IMR-90 (cell line): ENCODE results near the gene MAPK13. TPM values are rescaled to one million over a fixed set of nuclear protein-coding genes. Genes with fewer than 3 reads are reported as not detected.

Experiments used
- ATAC-seq: fragments of 200-7000 bp; cut with Tn5 transposase; 2 replicates; pipeline ENCODE4 v1.9.1; 2020; ENCODE audit warnings: low read depth, mild to moderate bottlenecking, moderate library complexity
- BruUV-seq: library from RNA; stranded (reverse); fragments of 400-500 nt; replicated peaks from 2 replicates; lab custom pipeline; 2021; lab: Mats Ljungman, UMichigan
- CTCF ChIA-PET: fragments of 300-600 bp; formaldehyde crosslinking; extraction: SDS; loops from one replicate; lab custom pipeline; 2021; ENCODE audit warnings: antibody characterized with exemption; lab: Yijun Ruan, JAX
- POLR2A ChIA-PET: fragments of 300-600 bp; sonication (Branson Sonifier 250); formaldehyde crosslinking; loops from one replicate; lab custom pipeline; 2022; ENCODE audit warnings: antibody characterized with exemption; ENCODE audit not compliant: unreplicated experiment; lab: Charles Lee
- DNase-seq: peaks from one replicate; pipeline ENCODE4 v3.0.0; 2013
- H2AFZ ChIP-seq: replicated peaks from 2 replicates; pipeline ENCODE3; 2013; ENCODE audit warnings: low read length, mild to moderate bottlenecking; ENCODE audit not compliant: poor library complexity
- H2AK5ac ChIP-seq: 2 replicates; pipeline ENCODE4 v1.6.1; 2013; ENCODE audit warnings: low read depth, low read length, inconsistent platforms
- H2AK9ac ChIP-seq: replicated peaks from 2 replicates; pipeline ENCODE3; 2013; ENCODE audit warnings: mild to moderate bottlenecking, low read depth, low read length, moderate library complexity; ENCODE audit not compliant: poor library complexity
- H2BK120ac ChIP-seq: 2 replicates; pipeline ENCODE4 v1.6.1; 2013; ENCODE audit warnings: low read depth, low read length, inconsistent platforms
- H2BK15ac ChIP-seq: 3 replicates; pipeline ENCODE4 v1.6.1; 2013; ENCODE audit warnings: low read depth, low read length, inconsistent platforms
- H2BK20ac ChIP-seq: 2 replicates; pipeline ENCODE4 v1.6.1; 2013; ENCODE audit warnings: low read depth, mild to moderate bottlenecking, inconsistent platforms, low read length, moderate library complexity
- H2BK5ac ChIP-seq: 2 replicates; pipeline ENCODE4 v1.6.1; 2013; ENCODE audit warnings: mild to moderate bottlenecking, low read depth, low read length, inconsistent platforms; ENCODE audit not compliant: poor library complexity, severe bottlenecking
- H3K14ac ChIP-seq: replicated peaks from 2 replicates; pipeline ENCODE4 v1.6.1; 2013; ENCODE audit warnings: low read depth, low read length, inconsistent platforms
- H3K18ac ChIP-seq: 2 replicates; pipeline ENCODE4 v1.6.1; 2013; ENCODE audit warnings: low read depth, low read length, control low read depth
- H3K23ac ChIP-seq: 2 replicates; pipeline ENCODE4 v1.6.1; 2013; ENCODE audit warnings: low read depth, low read length, inconsistent platforms
- H3K27ac ChIP-seq: 2 replicates; pipeline ENCODE4 v1.5.1; 2013; ENCODE audit warnings: mild to moderate bottlenecking, control low read depth, low read length; ENCODE audit not compliant: insufficient read depth
- H3K27me3 ChIP-seq: 2 replicates; pipeline ENCODE4 v1.6.1; 2013; ENCODE audit warnings: low read length; ENCODE audit not compliant: control insufficient read depth, insufficient read depth
- H3K36me3 ChIP-seq: 2 replicates; pipeline ENCODE4 v1.6.1; 2013; ENCODE audit warnings: low read length, mixed read lengths; ENCODE audit not compliant: control insufficient read depth, insufficient read depth
- H3K4ac ChIP-seq: 2 replicates; pipeline ENCODE4 v1.6.1; 2013; ENCODE audit warnings: low read depth, low read length, inconsistent platforms
- H3K4me1 ChIP-seq: 2 replicates; pipeline ENCODE4 v1.6.1; 2013; ENCODE audit warnings: low read length, mixed read lengths; ENCODE audit not compliant: control insufficient read depth, insufficient read depth
- H3K4me2 ChIP-seq: 2 replicates; pipeline ENCODE4 v1.6.1; 2013; ENCODE audit warnings: low read depth, mild to moderate bottlenecking, control low read depth, low read length, moderate library complexity
- H3K4me3 ChIP-seq: 2 replicates; pipeline ENCODE4 v1.5.1; 2013; ENCODE audit warnings: low read depth, mild to moderate bottlenecking, control low read depth, low read length, moderate library complexity; ENCODE audit not compliant: insufficient read depth
- H3K56ac ChIP-seq: 2 replicates; pipeline ENCODE4 v1.6.1; 2013; ENCODE audit warnings: low read length, inconsistent platforms; ENCODE audit not compliant: insufficient read depth; ENCODE audit errors: extremely low read depth
- H3K79me1 ChIP-seq, 2 experiments: 2 replicates each; pipeline ENCODE4 v1.6.1; 2013; ENCODE audit warnings: low read length in 2 of 2, inconsistent platforms in 1 of 2, low read depth in 1 of 2
- H3K9ac ChIP-seq: 2 replicates; pipeline ENCODE4 v1.6.1; 2013; ENCODE audit warnings: low read depth, low read length, control low read depth
- H3K9me1 ChIP-seq: 2 replicates; pipeline ENCODE4 v1.6.1; 2013; ENCODE audit warnings: low read length, inconsistent platforms; ENCODE audit not compliant: insufficient read depth
- H3K9me3 ChIP-seq: 2 replicates; pipeline ENCODE4 v1.6.1; 2013; ENCODE audit warnings: low read length; ENCODE audit not compliant: control insufficient read depth, insufficient read depth
- H4K20me1 ChIP-seq: 2 replicates; pipeline ENCODE4 v1.6.1; 2013; ENCODE audit warnings: low read length, inconsistent platforms; ENCODE audit not compliant: insufficient read depth
- H4K5ac ChIP-seq: 2 replicates; pipeline ENCODE4 v1.6.1; 2013; ENCODE audit warnings: mild to moderate bottlenecking, low read depth, low read length, control low read depth
- H4K8ac ChIP-seq, 2 experiments: 2 replicates each; pipeline ENCODE4 v1.6.1; 2013; ENCODE audit warnings: low read depth in 2 of 2, low read length in 2 of 2, control low read depth in 1 of 2, inconsistent platforms in 1 of 2
- H4K91ac ChIP-seq: 2 replicates; pipeline ENCODE4 v1.6.1; 2013; ENCODE audit warnings: low read depth, low read length, inconsistent platforms; ENCODE audit not compliant: insufficient read depth
- CHD1 ChIP-seq: IDR thresholded peaks from 2 replicates; pipeline ENCODE4 v1.6.1; 2012; ENCODE audit warnings: low read depth, low read length, improper control_type of control experiment
- CTCF ChIP-seq: conservative IDR thresholded peaks from 2 replicates; pipeline ENCODE4 v1.5.1; 2012; ENCODE audit warnings: mild to moderate bottlenecking, low read depth, low read length, improper control_type of control experiment
- ELK1 ChIP-seq: fragments of 150-350 bp; IDR thresholded peaks from 2 replicates; pipeline ENCODE4 v1.6.1; 2016; ENCODE audit warnings: low read depth, mild to moderate bottlenecking, low read length, moderate library complexity, borderline replicate concordance
- FOS ChIP-seq: fragments of 150-350 bp; IDR thresholded peaks from 2 replicates; pipeline ENCODE4 v1.6.1; 2016; ENCODE audit warnings: low read depth, low read length
- MAFK ChIP-seq: IDR thresholded peaks from 2 replicates; pipeline ENCODE4 v1.6.1; 2012; ENCODE audit warnings: low read depth, low read length, improper control_type of control experiment
- MAZ ChIP-seq: IDR thresholded peaks from 2 replicates; pipeline ENCODE4 v1.6.1; 2012; ENCODE audit warnings: low read depth, mild to moderate bottlenecking, low read length, improper control_type of control experiment, moderate library complexity, borderline replicate concordance
- MXI1 ChIP-seq: IDR thresholded peaks from 2 replicates; pipeline ENCODE4 v1.6.1; 2012; ENCODE audit warnings: low read depth, mild to moderate bottlenecking, low read length, moderate library complexity, borderline replicate concordance
- NFE2L2 ChIP-seq: fragments of 150-350 bp; IDR thresholded peaks from 2 replicates; pipeline ENCODE4 v1.6.1; 2016; ENCODE audit warnings: low read depth, mild to moderate bottlenecking, low read length
- POLR2A ChIP-seq: IDR thresholded peaks from 2 replicates; pipeline ENCODE4 v1.6.1; 2012; ENCODE audit warnings: mild to moderate bottlenecking, low read depth, low read length
- RAD21 ChIP-seq: IDR thresholded peaks from 2 replicates; pipeline ENCODE4 v1.6.1; 2012; ENCODE audit warnings: low read length, improper control_type of control experiment
- RCOR1 ChIP-seq: IDR thresholded peaks from 2 replicates; pipeline ENCODE4 v1.6.1; 2012; ENCODE audit warnings: mild to moderate bottlenecking, low read length, improper control_type of control experiment; ENCODE audit not compliant: insufficient replicate concordance
- RFX5 ChIP-seq: IDR thresholded peaks from 2 replicates; pipeline ENCODE4 v1.8.0; 2012; ENCODE audit warnings: low read depth, mild to moderate bottlenecking, low read length, moderate library complexity
- USF2 ChIP-seq: fragments of 150-350 bp; IDR thresholded peaks from 2 replicates; pipeline ENCODE4 v1.6.1; 2017; ENCODE audit warnings: mild to moderate bottlenecking, antibody characterized with exemption, low read length, low read depth
- WGBS, 2 experiments: methylation state at CpG; one replicate each; pipeline versions ENCODE4 v1.1.5 to v1.1.7; 2013; ENCODE audit warnings: missing lambda C conversion rate in 2 of 2; ENCODE audit not compliant: insufficient read length in 1 of 2; ENCODE audit errors: extremely low coverage in 2 of 2; 5-methylcytosine and 5-hydroxymethylcytosine counted together
- dilution Hi-C: fragments of 300-500 bp; cut with HindIII; formaldehyde crosslinking; loops from one replicate; pipeline ENCODE4 v1.14.3; 2018; ENCODE audit warnings: low sequenced_read_pairs; ENCODE audit not compliant: unreplicated experiment
- in situ Hi-C: fragments of 300-500 bp; cut with MboI; formaldehyde crosslinking; loops from 3 replicates; pipeline ENCODE4 v1.14.3; 2019; ENCODE audit warnings: low sequenced_read_pairs, inconsistent platforms, mixed read lengths
- intact Hi-C: fragments of 100-400 bp; cut with micrococcal nuclease; formaldehyde crosslinking; loops from 2 replicates; pipeline ENCODE4 v1.10.0; 2022
- polyA plus RNA-seq, 3 experiments: library from polyadenylated mRNA; depleted of rRNA; stranded (reverse); fragments of >200 nt; gene quantifications; 2 replicates each; pipeline ENCODE4 v1.2.3, GENCODE V29; 2012; ENCODE audit warnings: low replicate concordance in 1 of 3
- total RNA-seq: library from RNA; depleted of rRNA; stranded (reverse); fragments of >200 nt; gene quantifications from 2 replicates; pipeline ENCODE4 v1.2.3, GENCODE V29; 2012

The MAPK13 gene
- total and polyA plus RNA-seq, 2 of the 4 experiments (the other 2 are of a cell fraction) = 2.0 to 2.9 TPM

GRCh38 chr6:36155662-36156061 is 25.3 kb downstream of the MAPK13 start:
- no peaks in the 10 kb centered on the region for H3K27me3 ChIP-seq
- H3K14ac ChIP-seq = no peak overlapping the region
- no peak for TF ChIP-seq RFX5
- TF ChIP-seq RCOR1 = no peak
- TF ChIP-seq ELK1 = no peak
- no peak for TF ChIP-seq MAFK
- no peak for TF ChIP-seq CHD1
- no peak for TF ChIP-seq MXI1
- no peak for TF ChIP-seq POLR2A
- no peak for TF ChIP-seq FOS
- TF ChIP-seq CTCF = no peak
- no peak for TF ChIP-seq USF2
- no peak for TF ChIP-seq NFE2L2
- no peak for TF ChIP-seq RAD21
- no peak for TF ChIP-seq MAZ
- H2AFZ ChIP-seq = no peak overlapping the region
- no peak overlapping the region for H3K4me3 ChIP-seq
- DNase-seq = no peak
- H2AK9ac ChIP-seq = no peak overlapping the region
- no peak overlapping the region for H2BK120ac ChIP-seq
- no peak overlapping the region for H3K27ac ChIP-seq
- H2BK5ac ChIP-seq = no peak overlapping the region
- no TSS peak for BruUV-seq
- dilution Hi-C loops (no loop called here), in situ Hi-C loops (no loop called here), intact Hi-C loops (no loop called here)
- H4K91ac ChIP-seq = no peak overlapping the region
- no peaks in the 10 kb centered on the region for H3K79me1 ChIP-seq
- CTCF ChIA-PET = no interaction called here
- no peak overlapping the region for H2BK15ac ChIP-seq
- no peak overlapping the region for H3K23ac ChIP-seq
- no peak overlapping the region for H4K8ac ChIP-seq
- no peak overlapping the region for H3K18ac ChIP-seq
- ATAC-seq = no peak
- no peaks in the 10 kb centered on the region for H3K36me3 ChIP-seq
- H3K4ac ChIP-seq = no peak overlapping the region
- H2BK20ac ChIP-seq = no peak overlapping the region
- no peaks in the 10 kb centered on the region for H3K9me1 ChIP-seq
- WGBS, 2 experiments = no CpG with 5 or more reads among the region's 2 CpGs
- H2AK5ac ChIP-seq = no peak overlapping the region
- H3K4me2 ChIP-seq = no peak overlapping the region
- H3K9me3 ChIP-seq = peaks cover 7% of the 10 kb centered on the region; the same call in 1 of the 2 replicates
- no peaks in the 10 kb centered on the region for H3K4me1 ChIP-seq
- no peak overlapping the region for H4K5ac ChIP-seq
- H3K9ac ChIP-seq = no peak overlapping the region
- no peak overlapping the region for H3K56ac ChIP-seq
- POLR2A ChIA-PET = no interaction called here
- no peaks in the 10 kb centered on the region for H4K20me1 ChIP-seq
